DMS 273 treated with DMSO at 0.1 percent for 48 hours (cell line): Measurements from ENCODE around the gene ENPP3.

ENCODE experiments used
- DNase-seq: peaks from one replicate; lab custom pipeline; 2025; lab: John Stamatoyannopoulos, UW

Gene ENPP3

GRCh38 chr6:131765081-131765803 is 128.1 kb downstream of the ENPP3 start:
- no peak for DNase-seq

- no peak for DNase-seq
Observed at GRCh38 chr6:131765804-131766135, 128.7 kb downstream of the ENPP3 start.

- no peak for DNase-seq
Observed at GRCh38 chr6:131766631-131767030, 129.5 kb downstream of the ENPP3 start.

GRCh38 chr6:131768964-131769363 is 131.9 kb downstream of the ENPP3 start:
- DNase-seq, result no peak

GRCh38 chr6:131769385-131770141 is 132.5 kb downstream of the ENPP3 start:
- DNase-seq, result no peak

GRCh38 chr6:131770776-131771175 is 133.7 kb downstream of the ENPP3 start:
- DNase-seq, result no peak

GRCh38 chr6:131773284-131773950 is 136.3 kb downstream of the ENPP3 start:
- DNase-seq, result no peak

GRCh38 chr6:131775886-131776285 is 138.8 kb downstream of the ENPP3 start:
- DNase-seq, result no peak

- DNase-seq, result no peak
Observed at GRCh38 chr6:131776985-131777384, 139.9 kb downstream of the ENPP3 start.

- no peak for DNase-seq
Observed at GRCh38 chr6:131778169-131778568, 141.1 kb downstream of the ENPP3 start.

GRCh38 chr6:131779304-131779703 is 142.2 kb downstream of the ENPP3 start:
- no peak for DNase-seq

- DNase-seq, result no peak
Observed at GRCh38 chr6:131780600-131780999, 143.5 kb downstream of the ENPP3 start.

GRCh38 chr6:131781687-131782086 is 144.6 kb downstream of the ENPP3 start:
- no peak for DNase-seq

GRCh38 chr6:131782764-131783163 is 145.7 kb downstream of the ENPP3 start:
- no peak for DNase-seq

- no peak for DNase-seq
Observed at GRCh38 chr6:131784561-131784960, 147.5 kb downstream of the ENPP3 start.

GRCh38 chr6:131787079-131787478 is 150.0 kb downstream of the ENPP3 start:
- no peak for DNase-seq

- DNase-seq, result no peak
Observed at GRCh38 chr6:131787766-131788712, 150.9 kb downstream of the ENPP3 start.

- DNase-seq, result no peak
Observed at GRCh38 chr6:131789219-131789618, 152.1 kb downstream of the ENPP3 start.

- no peak for DNase-seq
Observed at GRCh38 chr6:131791476-131791875, 154.4 kb downstream of the ENPP3 start.

GRCh38 chr6:131792091-131792496 is 155.0 kb downstream of the ENPP3 start:
- DNase-seq, result no peak

GRCh38 chr6:131795366-131795765 is 158.3 kb downstream of the ENPP3 start:
- DNase-seq, result no peak
